H4 (cell line): ENCODE results near the gene VAC14. TPM values are rescaled to one million over a fixed set of nuclear protein-coding genes. Genes with fewer than 3 reads are reported as not detected.

ENCODE experiments used
- DNase-seq: peaks from one replicate; pipeline ENCODE4 v3.0.0-alpha.2; 2015; ENCODE audit warnings: low spot score
- total RNA-seq: library from RNA; depleted of rRNA; stranded (reverse); fragments of >200 nt; shearing (Covaris generic); gene quantifications from 2 replicates; pipeline ENCODE4 v1.2.3, GENCODE V29; 2014

VAC14 gene
- total RNA-seq, 1 experiment from 2014 or later = 25.5 TPM

DNA sequence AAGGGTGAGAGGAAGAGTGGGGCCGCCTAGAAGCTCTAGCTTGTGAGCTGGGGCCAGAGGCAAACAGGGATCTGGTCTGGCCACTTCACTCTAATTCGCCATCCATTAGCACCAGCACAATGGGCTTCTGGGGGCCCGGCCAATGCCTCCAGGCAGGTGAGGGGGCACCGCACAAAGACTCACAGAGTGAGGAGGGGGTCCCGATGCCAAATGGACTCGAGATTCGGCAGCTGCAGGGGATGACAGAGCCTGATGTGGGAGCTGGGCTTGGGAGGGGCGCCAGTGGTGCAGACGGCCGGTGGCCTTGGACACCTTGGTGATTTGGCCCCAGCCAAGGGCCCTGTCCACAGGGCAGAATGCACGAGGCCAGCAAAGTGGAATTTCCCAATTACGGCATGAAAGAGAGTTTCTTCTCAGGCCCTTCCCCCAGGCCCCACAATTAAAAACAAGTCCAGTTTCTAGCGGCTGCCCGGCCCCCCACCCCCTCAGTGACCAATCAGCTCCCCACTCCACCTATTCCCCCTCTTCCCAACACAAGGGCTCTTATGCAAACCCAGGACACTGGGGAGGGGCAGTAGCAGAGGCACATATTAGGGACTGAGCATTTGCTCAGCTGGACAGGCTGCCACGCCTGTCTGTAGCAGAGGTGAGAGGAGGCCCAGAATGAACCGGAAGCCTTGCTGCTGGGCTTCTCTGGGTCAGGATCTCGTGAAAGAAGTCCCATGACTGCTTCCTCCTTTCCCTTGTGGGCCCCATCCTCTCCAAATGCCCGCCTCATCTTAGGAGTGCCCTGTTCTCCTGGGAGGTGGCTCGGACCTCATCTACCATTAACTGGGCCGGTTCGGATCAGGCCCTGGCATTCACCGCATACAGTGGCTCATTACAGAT is 75.7 kb downstream of the VAC14 start:
- DNase-seq = no peak

DNA sequence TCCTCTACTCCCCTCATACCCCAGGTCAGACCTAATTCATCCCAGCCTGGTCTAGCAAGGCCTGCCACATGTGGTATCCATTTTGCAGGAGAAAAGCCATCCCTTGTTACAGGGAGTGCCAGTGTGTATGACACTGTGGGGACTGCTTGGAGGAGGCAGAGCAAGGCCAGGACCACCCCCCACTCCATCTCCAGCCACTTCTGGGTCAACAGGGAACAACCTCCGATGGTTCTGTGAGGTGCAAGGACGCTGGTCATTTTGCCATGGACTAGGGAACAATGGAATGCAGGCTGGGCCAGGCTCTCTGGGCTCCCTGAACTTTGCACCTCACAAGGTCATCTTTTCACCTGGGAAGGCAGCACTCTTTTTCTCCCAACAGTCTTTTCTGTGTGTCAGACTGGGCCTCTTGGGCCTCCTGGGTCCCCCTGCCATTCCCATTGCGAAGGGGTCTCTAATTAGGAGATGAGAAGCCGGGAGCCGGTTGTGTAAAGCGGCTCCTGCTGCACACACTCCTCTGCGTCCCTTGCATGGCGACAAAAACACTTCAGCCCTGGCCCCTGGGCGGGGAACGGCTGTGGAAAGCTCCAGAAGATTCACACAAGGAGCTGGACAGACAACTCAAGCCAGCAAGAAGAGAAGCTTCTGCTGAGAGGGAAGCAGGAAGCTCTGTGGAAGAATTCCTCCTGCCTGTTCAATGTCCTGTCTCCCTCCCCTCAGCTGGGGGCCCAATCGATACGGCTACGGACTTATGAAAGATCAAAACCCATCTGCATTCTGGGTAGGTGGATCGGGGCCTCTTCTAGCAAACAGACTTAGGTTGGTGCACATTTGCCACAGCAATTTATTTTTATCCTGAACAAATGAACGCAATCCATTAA is 76.6 kb downstream of the VAC14 start:
- no peak for DNase-seq

DNA sequence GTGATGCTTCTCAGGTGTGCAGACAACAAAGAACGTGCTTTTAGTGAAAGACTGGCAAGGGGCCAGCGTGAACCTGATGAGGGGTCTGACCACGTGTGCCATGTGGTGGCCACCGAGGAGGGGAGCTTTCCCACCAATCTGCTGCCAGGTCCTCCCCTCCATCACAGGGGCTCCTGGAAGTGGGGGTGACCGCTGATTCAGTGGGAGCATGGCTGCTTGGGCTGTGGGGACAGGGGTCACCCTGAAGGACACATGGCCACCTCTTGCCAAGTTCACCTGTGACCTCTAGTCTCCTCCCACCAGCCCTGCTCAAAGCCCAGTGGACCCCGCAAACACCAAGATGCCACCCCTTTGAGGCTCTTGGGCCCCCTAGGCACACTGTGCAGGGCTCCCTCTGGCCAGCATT is 77.2 kb downstream of the VAC14 start:
- no peak for DNase-seq

DNA sequence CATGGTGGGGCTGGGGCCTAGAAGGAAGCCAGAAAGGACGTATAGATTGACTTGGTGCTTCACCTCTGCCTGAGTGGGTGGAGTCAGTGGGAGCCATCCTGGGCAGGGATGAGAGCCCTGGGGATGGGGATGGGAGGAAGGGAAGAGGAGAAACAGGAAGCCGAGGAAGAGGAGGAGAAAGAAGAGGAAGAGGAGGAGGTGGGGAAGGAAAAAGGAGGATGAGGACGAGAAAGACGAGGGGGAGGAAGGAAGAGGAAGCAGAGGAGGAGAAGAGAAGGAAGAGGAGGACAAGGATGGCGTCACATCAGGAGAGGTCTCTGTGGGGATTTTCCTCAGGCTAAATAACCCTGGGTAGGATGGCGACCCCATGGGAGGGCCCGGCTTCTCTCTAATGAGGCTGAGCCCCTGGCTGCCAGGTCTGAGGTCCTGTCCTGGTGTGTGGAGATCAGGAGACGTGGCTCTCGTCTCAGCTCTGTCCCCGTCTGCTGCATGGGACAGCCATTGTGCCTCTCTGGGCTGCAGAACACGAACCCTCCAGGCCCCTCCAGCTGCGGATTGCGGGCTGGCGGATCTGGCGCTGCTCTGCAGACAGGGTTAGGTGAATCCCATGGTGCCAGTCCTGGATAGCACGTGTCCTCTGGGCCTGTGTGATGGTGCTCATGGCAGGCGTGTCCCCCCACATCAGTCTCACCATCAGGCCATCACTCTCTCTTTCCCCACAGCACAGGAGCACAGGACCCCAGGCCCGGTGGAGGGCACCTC is 79.6 kb downstream of the VAC14 start:
- DNase-seq = no peak

DNA sequence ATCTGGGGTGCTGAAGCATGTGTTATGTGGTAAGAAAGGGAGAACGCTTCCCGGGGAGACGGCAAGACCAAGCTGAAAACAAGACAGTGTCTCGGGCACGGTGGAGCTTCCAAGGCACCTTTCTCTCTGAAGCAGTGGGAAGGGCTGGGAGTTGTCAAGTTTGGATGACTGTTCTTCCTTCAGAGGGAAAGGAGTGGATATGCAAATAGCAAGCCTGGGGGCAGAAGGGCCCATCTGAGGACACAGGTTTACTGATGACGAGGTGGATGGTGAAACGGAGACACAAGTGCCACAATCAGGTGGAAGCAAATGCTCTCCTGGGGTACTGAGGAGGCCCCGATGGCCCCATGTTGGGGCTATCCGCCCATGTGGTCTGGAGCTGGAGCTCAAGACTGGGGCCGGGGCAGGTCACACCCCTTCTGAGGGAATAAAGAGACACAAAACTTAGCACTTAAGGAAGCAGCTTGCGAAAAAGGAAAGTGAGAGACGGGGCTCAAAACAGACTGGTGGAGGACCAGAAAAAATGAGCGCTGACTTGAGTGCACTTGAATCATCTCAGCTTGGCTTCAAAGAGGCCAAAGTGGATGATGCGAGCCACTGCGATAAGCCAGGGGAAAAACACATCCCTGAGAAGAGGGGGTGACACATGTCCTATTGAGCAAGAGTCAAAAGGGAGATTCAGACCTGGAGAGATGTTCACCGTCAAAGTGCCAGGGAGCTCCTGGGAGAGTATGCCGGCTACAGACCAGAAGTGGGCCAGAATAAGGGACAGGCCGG is 80.3 kb downstream of the VAC14 start:
- no peak for DNase-seq

DNA sequence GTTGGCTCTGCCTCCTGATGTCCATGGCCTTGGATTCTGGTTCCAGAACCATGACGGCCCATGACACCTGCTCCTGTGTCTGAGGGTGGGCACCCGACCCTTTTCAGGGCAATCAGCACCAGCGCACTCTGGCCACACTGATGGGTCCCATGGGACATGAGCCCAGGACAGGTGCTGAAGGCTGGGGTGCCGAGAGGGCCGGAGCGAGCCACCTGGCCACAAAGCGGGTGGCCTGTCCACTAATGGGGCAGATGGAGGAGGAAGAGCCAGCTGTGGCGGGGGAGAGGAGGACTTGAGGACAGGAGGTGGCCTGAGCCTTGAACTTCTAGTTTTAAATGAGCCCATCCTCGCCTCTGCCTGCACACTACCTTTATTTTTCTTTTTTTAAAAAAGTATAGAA is 83.9 kb downstream of the VAC14 start:
- DNase-seq = no peak

DNA sequence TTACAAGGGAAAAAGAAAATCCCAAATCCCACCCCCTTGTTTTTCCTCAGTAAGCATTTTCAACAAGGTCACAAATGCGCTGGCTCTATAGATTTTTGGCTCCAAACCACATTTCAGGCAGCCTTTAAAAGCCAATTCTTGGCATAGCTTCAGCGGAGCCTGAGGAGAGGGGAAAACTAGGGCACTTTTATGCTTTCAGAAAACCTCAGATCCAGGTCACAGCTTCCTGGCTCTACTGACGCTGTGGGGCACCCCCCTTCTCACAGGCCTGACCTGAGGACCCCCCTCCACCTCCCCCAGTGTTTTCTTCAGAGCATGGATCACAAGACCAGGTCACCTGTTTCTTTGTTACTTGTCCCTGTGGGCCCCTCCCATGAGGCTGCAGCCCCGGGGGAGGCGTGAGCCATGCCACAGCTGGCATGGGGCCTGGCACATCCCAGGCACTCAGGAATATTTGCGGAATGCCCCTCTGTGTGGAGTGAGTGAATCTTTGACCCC is 85.0 kb downstream of the VAC14 start:
- peak; percentile 53 for DNase-seq

DNA sequence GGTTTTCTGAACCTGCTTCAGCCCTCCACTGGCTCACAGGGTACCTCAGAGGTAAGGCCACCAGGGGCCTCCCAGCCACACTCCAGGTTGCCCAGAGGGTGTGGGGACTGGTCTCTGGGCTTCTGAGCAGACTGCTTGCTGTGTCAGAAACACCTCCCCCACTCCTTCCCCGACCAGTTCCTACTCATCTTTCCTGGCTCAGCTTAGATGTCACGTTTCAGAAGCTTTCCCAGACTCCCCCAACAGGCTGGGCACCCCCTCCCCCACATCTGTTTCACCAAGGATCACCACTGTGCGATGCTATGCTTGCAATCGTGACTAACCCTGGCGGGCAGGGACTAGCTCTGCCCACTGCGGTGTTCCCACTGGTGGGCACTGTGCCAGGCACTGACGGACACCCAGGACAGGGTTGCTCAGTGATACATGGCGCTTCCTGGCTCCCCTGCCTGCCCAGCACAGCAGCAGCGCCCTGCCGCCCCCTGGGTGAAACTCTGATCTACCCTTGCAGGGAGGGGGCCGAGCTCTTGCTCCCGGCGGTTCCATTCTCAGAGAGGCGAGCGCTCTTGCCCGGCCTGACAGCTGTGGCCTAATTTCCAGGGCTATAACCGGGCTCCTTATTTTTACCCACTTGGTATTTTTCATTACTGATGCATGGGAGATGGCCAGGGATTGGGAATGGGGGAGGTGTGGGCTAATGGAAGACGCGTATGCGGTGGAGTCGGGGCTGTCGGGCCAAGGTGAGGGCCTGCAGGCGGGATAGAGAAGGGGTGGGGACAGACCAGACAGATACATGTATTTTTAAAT is 85.7 kb downstream of the VAC14 start:
- DNase-seq = peak; percentile 97

DNA sequence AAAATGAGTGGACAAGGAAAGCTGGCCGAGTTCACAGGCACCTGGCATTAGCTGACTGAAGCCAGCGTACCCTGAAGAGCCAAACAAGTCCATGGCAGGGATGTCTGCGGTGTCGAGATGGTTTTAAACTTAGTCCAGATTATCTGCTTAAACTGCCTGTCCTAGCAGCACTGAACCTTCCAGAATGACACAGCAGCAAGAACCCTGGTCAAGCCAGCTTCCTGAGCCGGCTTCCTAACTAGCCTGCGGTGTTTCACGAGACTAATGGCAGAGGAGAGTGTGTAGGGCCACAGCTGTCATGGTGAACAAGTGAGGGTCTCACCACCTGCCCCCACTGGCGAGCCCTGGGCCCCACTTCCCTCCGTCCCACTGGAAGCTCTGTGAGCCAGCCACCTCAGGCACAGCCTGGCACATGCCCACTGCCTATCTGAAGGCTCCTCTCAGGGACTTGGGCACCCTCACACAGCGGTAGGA is 86.3 kb downstream of the VAC14 start:
- DNase-seq = no peak

DNA sequence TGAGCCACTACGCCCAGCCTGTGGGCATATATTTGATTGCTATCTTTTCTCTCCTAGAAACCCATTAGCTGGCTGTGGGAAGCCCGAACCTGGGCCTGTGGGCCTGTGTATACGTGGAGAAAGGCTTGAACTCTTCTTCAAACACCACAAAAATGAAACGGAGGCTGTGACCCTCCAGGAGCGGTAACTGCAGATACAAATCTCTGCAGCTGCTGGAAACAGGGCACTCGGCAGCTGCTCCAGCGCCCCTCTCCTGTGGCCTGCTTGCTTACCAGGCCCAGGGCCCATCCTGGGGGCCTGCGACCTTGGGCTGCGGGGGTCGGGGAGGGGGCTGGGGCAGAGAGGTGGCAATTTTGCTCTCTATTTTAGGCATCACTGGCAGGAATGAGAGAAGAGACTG is 87.1 kb downstream of the VAC14 start:
- DNase-seq = no peak

DNA sequence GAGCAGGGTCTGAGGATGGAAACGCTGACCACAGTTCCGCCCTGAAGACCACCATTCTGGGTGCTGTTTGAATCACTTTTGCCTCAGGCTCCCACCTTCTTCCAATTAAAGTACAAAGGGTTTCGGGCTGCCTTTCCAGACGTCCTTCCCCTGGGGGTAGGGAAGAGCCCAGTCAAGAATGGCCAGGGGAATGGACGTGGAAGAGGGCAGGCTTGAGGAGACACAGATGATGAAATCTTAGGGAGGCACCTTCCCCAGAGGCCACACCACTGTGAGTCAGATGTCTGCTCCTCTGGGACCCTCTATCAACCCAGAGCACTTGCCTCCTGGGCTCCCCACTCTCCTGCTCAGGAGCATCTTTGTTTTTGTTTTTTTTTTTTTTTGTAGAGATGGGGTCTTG is 87.6 kb downstream of the VAC14 start:
- no peak for DNase-seq

DNA sequence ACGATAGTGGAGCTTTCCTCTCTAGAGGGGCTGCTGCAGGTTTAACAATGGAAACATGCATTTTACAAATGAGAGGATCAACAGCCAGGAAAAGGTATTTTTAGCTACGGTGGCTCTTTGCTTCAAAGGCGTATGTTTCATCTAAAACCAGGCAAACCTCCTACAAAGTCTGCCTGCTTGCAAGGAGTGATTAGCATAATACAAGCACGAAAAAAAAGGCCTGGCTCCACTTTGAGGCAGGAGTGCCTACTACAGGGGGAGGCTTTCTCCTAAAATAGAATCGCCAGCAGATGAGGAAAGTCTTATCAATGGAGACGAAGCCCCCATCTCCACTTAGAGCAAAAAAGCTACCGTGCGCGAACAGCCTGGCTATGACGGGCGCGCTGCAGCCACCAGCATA is 88.0 kb downstream of the VAC14 start:
- no peak for DNase-seq

DNA sequence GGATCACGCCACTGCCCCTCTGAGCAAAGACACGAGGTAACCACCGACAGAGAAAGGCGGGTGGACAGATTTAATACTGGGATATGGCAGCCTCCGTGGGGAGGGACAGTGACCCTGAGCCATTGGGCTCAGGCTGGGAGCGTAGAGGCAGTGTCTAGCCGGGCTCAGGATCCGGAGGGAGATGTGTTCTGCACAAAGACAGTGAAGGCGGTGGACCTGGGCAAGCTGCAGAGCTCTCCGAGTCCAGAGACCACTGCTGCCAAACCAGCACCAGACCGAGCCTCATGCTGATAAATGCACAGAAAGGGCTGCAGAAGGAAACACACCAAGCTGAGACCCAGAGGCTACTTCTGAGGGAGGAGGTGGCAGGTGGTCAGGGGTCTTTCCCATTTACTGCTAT is 88.6 kb downstream of the VAC14 start:
- no peak for DNase-seq

DNA sequence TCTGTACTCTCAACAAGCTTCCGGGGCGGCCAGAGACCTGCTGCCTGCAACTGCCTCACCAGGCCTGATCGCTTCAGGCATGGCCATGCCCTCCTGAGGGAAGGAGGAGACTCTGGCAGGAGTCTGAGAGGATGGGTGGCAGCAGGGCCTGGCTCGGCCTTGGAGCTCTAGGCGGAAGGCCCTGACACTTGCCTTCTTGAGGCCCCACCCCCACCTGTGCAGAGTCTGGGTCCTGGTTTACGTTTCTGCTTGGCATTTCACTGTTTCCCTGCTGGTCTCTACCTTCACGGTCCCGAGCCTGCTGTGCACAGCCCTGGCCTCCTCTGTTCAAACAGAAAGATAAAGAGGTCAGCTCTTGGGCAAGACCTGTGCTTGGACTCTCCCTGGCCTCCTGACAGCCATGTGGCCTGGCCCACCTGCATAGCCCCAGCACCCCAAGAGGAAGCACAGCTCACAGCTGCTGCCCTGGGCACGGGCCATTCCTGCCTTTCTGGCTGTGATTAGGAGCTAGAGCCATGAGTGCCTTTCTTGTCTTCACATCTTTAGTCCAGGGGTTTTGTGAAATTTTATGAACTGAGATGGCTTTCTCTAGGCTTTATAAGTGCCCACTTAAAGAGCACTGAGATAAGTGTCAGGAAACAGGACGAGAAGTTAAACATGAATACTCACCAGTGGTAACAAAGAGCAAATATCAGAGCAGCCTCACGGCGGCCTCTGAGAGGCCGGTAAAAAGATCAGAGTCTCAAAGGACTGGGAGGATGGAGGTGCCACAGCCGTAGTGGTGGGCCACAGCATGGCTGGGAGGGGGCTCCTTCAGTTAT is 89.5 kb downstream of the VAC14 start:
- DNase-seq = no peak

DNA sequence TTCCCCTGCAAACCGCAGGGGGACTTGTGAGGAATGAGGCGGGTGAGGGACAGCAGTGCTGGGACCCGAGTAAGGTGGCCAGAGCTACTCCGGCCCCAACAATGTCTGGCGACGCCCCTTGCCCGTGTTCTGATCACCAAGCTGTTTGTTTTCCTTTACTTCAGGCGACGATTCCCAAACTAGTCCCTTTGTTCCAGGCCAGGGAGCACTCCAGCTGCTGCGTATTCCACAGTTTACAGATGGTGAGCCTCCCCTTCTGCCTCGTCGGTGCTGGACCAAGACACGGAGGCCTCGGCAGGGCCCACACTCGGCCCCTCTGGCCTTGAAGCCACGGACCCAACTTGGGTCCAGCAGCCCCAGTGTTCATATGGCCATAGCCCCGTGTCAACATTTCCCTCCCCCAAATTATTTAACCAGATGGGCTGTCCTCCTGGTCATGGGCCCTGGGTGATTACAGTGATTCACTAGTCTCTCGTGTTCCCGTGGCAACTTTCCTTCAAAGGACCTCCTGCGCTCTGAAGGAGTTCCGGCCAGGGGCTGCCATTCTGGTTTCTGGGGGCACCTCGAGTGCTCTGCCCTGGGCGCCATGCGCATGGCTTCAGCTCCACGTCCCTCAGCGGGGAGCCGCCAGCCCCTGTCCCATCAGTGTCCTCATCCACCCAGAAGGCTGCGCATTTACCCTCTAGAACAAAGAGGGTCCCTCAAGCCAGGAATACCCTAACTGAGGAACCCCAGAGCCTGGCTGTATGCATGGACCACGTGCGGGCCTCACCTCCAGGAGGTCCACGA is 90.3 kb downstream of the VAC14 start:
- no peak for DNase-seq

DNA sequence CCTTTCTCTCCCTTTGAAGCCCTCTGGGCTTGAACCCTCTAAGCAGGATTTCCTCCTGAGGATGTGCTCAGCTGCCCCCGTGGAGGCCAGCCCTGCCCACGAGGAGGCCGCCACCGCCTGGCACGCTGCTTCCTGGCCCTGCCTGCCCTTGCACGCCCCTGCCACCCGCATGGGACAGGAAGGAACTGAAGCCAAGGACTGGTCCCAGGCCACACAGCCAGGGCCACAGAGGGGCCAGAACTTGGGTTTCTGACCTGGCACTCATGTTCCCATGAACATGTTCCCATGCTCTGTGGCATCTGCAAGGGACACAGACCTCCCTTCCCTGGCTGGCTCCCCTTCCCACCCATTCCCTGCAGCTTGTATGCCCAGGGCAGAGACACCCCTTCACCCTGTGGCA is 91.0 kb downstream of the VAC14 start:
- no peak for DNase-seq

DNA sequence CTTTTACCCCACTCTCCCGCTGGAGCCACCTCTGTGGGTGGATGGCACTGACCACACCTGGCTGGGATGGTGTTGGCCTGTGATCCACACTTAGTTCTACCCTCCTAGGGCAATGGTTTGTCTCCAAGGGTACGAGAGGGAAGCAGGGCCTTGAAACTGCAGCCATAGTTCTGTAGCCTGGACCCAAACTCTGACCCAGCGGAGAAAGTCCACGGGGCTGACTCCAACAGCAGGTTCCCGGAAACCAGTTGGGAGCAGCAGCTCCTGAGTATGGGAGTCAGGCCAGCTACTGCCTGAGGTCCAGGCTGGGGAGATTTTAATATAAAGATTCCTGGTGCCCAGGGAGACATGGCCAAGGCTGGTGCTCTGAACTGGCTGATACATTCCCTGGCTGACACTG is 91.5 kb downstream of the VAC14 start:
- no peak for DNase-seq
